Measurements from ENCODE around the gene FOXK2. TPM values are rescaled to one million over a fixed set of nuclear protein-coding genes. Genes with fewer than 3 reads are reported as not detected.

FOXK2 gene
- total RNA-seq, 6 donors from 2014 or later = 50.8 to 92.7 (median 58.9) TPM

- no peak for DNase-seq
- H3K9me3 ChIP-seq = no peaks in the 10 kb centered on the region
- no peak overlapping the region for H3K4me3 ChIP-seq
- H3K4me1 ChIP-seq = peaks cover 0 to 14% (median 8%) of the 10 kb centered on the region in 4 donors
- peaks cover 21 to 79% (median 63%) of the 10 kb centered on the region in 4 donors for H3K36me3 ChIP-seq
- 82 to 84% methylated on average over 11 to 13 of the region's 13 CpGs for WGBS, 2 donors
- peak overlapping the region in 1 of 4 donors; percentile 8 for H3K27ac ChIP-seq
- no peak for TF ChIP-seq EP300 (IDR thresholded peaks at IDR 0.05)
- TF ChIP-seq POLR2AphosphoS5 (IDR thresholded peaks at IDR 0.05) = no peak
- no peak for ATAC-seq (ENCODE audit: low FRiP score in 2 of 2)
- no peaks in the 10 kb centered on the region for H3K27me3 ChIP-seq
These were observed 33.1 kb upstream of the FOXK2 start for GRCh38 chr17:82486231-82487094.

GRCh38 chr17:82487910-82488309 lies 31.6 kb upstream of the FOXK2 start:
- no peaks in the 10 kb centered on the region for H3K9me3 ChIP-seq
- ATAC-seq (ENCODE audit: low FRiP score in 2 of 2) (peak; percentile 23 to 76), DNase-seq (peak in 1 of 2 donors; percentile 80)
- TF ChIP-seq EP300 (IDR thresholded peaks at IDR 0.05) (no peak), POLR2A (IDR thresholded peaks at IDR 0.05) (no peak), POLR2AphosphoS5 (IDR thresholded peaks at IDR 0.05) (no peak), CTCF (IDR thresholded peaks at IDR 0.05) (no peak)
- peak overlapping the region in 2 of 4 donors; percentile 3 to 35 for H3K27ac ChIP-seq
- H3K36me3 ChIP-seq = peaks cover 21 to 64% (median 53%) of the 10 kb centered on the region in 4 donors
- no peak overlapping the region for H3K4me3 ChIP-seq
- 48 to 70% methylated on average over 13 to 14 of the region's 14 CpGs for WGBS, 2 donors
- peaks cover 0 to 14% (median 8%) of the 10 kb centered on the region in 4 donors for H3K4me1 ChIP-seq
- no peaks in the 10 kb centered on the region for H3K27me3 ChIP-seq

DNA sequence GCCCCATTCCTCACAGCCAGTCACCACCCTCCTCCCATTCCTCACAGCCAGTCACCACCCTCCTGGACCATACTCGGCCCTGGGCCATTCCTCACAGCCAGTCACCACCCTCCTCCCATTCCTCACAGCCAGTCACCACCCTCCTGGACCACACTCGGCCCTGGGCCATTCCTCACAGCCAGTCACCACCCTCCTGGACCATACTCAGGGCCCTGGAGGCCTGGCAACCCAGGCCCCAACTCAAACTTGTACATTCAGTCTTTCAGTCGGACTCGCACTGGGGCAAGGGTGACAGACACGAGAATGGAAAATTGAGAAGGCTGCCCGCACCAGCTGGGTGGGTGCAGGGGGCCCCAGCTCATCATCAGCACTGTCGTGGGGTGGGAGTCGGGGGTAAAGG lies 30.4 kb upstream of the FOXK2 start:
- H3K36me3 ChIP-seq = peaks cover 16 to 52% (median 43%) of the 10 kb centered on the region in 4 donors
- 67 to 73% methylated on average over 8 of the region's 8 CpGs for WGBS, 2 donors

GRCh38 chr17:82489851-82490511 lies 29.6 kb upstream of the FOXK2 start:
- Histone ChIP-seq H3K4me3 (no peak overlapping the region), H3K36me3 (peaks cover 9 to 43% (median 35%) of the 10 kb centered on the region in 4 donors), H3K27me3 (no peaks in the 10 kb centered on the region), H3K27ac (no peak overlapping the region), H3K4me1 (peaks cover 4 to 24% (median 20%) of the 10 kb centered on the region in 4 donors), H3K9me3 (no peaks in the 10 kb centered on the region)
- ATAC-seq (ENCODE audit: low FRiP score in 2 of 2) (no peak), DNase-seq (no peak)
- TF ChIP-seq CTCF (IDR thresholded peaks at IDR 0.05) (no peak), POLR2AphosphoS5 (IDR thresholded peaks at IDR 0.05) (no peak)
- WGBS, 2 donors = 91 to 92% methylated on average over 21 of the region's 21 CpGs

More for the DNA sequence above, 30.4 kb upstream of the FOXK2 start:
- TF ChIP-seq EP300 (IDR thresholded peaks at IDR 0.05) = no peak
- no peak for TF ChIP-seq POLR2A (IDR thresholded peaks at IDR 0.05)
- TF ChIP-seq POLR2AphosphoS5 (IDR thresholded peaks at IDR 0.05) = no peak
- TF ChIP-seq CTCF (IDR thresholded peaks at IDR 0.05) = no peak
- Histone ChIP-seq H3K27ac (no peak overlapping the region), H3K4me1 (peaks cover 0 to 16% (median 11%) of the 10 kb centered on the region in 4 donors), H3K9me3 (no peaks in the 10 kb centered on the region), H3K27me3 (no peaks in the 10 kb centered on the region), H3K4me3 (no peak overlapping the region)
- DNase-seq (no peak), ATAC-seq (ENCODE audit: low FRiP score in 2 of 2) (peak in 1 of 2 donors; percentile 79)

GRCh38 chr17:82490512-82491195 lies 28.9 kb upstream of the FOXK2 start:
- DNase-seq (no peak), ATAC-seq (ENCODE audit: low FRiP score in 2 of 2) (no peak)
- TF ChIP-seq POLR2A (IDR thresholded peaks at IDR 0.05) (no peak), POLR2AphosphoS5 (IDR thresholded peaks at IDR 0.05) (no peak), EP300 (IDR thresholded peaks at IDR 0.05) (no peak), CTCF (IDR thresholded peaks at IDR 0.05) (no peak)

More at GRCh38 chr17:82490512-82491195, 28.9 kb upstream of the FOXK2 start:
- 87 to 92% methylated on average over 11 to 21 of the region's 25 CpGs for WGBS, 2 donors
- Histone ChIP-seq H3K36me3 (peaks cover 2 to 37% (median 28%) of the 10 kb centered on the region in 4 donors), H3K9me3 (no peaks in the 10 kb centered on the region), H3K4me3 (no peak overlapping the region), H3K27me3 (no peaks in the 10 kb centered on the region), H3K27ac (no peak overlapping the region), H3K4me1 (peaks cover 4 to 28% (median 20%) of the 10 kb centered on the region in 4 donors)

All from upper lobe of left lung (tissue), 6 donors.